ENCODE results near the gene CDC16. TPM values are rescaled to one million over a fixed set of nuclear protein-coding genes. Genes with fewer than 3 reads are reported as not detected.

Gene CDC16
- total and polyA plus RNA-seq, 8 donors: 59.8 to 161 (median 121) TPM

- ATAC-seq (peak; percentile 91), DNase-seq (peak; percentile 92 to 97 (median 96))
- Histone ChIP-seq H3K27me3 (no peaks in the 10 kb centered on the region), H3K4me3 (peak within 1 kb of the TSS; percentile 63 to 70), H3K36me3 (peaks cover 0 to 21% of the 10 kb centered on the region in 2 donors), H3K27ac (peak within 1 kb of the TSS; percentile 97 to 98), H3K4me1 (peaks cover 11 to 35% of the 10 kb centered on the region in 2 donors), H3K9me3 (no peaks in the 10 kb centered on the region)
- intact Hi-C loops (cut with DNase I): no loop called here
- TF ChIP-seq CTCF (IDR thresholded peaks at IDR 0.05): no peak
Measured at GRCh38 chr13:114281351-114282040, 46.8 kb downstream of the CDC16 start, which contains the start of gene UPF3A. UPF3A (plus strand) TSS chr13:114281601; CDS start chr13:114281640, 39 bp downstream.

- Histone ChIP-seq H3K36me3 (peaks cover 0 to 23% of the 10 kb centered on the region in 2 donors), H3K4me1 (peaks cover 11 to 35% of the 10 kb centered on the region in 2 donors), H3K27ac (peak overlapping the region; percentile 97 to 98), H3K4me3 (peak overlapping the region; percentile 63 to 70), H3K9me3 (no peaks in the 10 kb centered on the region), H3K27me3 (no peaks in the 10 kb centered on the region)
- DNase-seq (peak; percentile 56 to 93 (median 72)), ATAC-seq (peak; percentile 76)
- intact Hi-C loops (cut with DNase I): no loop called here
- TF ChIP-seq CTCF (IDR thresholded peaks at IDR 0.05): no peak
Measured at GRCh38 chr13:114282041-114282670, 47.5 kb downstream of the CDC16 start.

GRCh38 chr13:114283576-114283975 is 48.9 kb downstream of the CDC16 start:
- Histone ChIP-seq H3K27me3 (no peaks in the 10 kb centered on the region), H3K27ac (no peak overlapping the region), H3K9me3 (no peaks in the 10 kb centered on the region), H3K4me3 (no peak overlapping the region), H3K36me3 (peaks cover 0 to 37% of the 10 kb centered on the region in 2 donors), H3K4me1 (peaks cover 11 to 35% of the 10 kb centered on the region in 2 donors)
- no peak for TF ChIP-seq CTCF (IDR thresholded peaks at IDR 0.05)
- ATAC-seq (no peak), DNase-seq (no peak)
- intact Hi-C loops (cut with DNase I): no loop called here

- ATAC-seq (no peak), DNase-seq (no peak)
- H3K9me3 ChIP-seq: no peaks in the 10 kb centered on the region
- H3K4me3 ChIP-seq: no peak overlapping the region
- peaks cover 11 to 35% of the 10 kb centered on the region in 2 donors for H3K4me1 ChIP-seq
- intact Hi-C loops (cut with DNase I): no loop called here
- peaks cover 0 to 47% of the 10 kb centered on the region in 2 donors for H3K36me3 ChIP-seq
- no peaks in the 10 kb centered on the region for H3K27me3 ChIP-seq
- no peak for TF ChIP-seq CTCF (IDR thresholded peaks at IDR 0.05)
- no peak overlapping the region for H3K27ac ChIP-seq
Measured at GRCh38 chr13:114284680-114285079, 50.0 kb downstream of the CDC16 start.

- no peak for TF ChIP-seq CTCF (IDR thresholded peaks at IDR 0.05)
- no peak for DNase-seq
- Histone ChIP-seq H3K4me1 (peaks cover 10 to 29% of the 10 kb centered on the region in 2 donors), H3K36me3 (peaks cover 0 to 53% of the 10 kb centered on the region in 2 donors), H3K27ac (no peak overlapping the region), H3K9me3 (no peaks in the 10 kb centered on the region), H3K27me3 (no peaks in the 10 kb centered on the region), H3K4me3 (no peak overlapping the region)
- intact Hi-C loops (cut with DNase I): no loop called here
- no peak for ATAC-seq
Measured at GRCh38 chr13:114285166-114285808, 50.6 kb downstream of the CDC16 start.
